Stimulated activated naive CD4-positive, alpha-beta T cell (primary cell): Measurements from ENCODE around the gene LCN1.
"Not testable (repeated sequence)": the region's sequence is repeated elsewhere in the genome, so short reads cannot be mapped to it uniquely, and the experiment has no call there.

Experiments used
- DNase-seq, 6 experiments: peaks; one replicate each; lab custom pipeline; 2025; lab: John Stamatoyannopoulos, UW

The LCN1 gene

DNA sequence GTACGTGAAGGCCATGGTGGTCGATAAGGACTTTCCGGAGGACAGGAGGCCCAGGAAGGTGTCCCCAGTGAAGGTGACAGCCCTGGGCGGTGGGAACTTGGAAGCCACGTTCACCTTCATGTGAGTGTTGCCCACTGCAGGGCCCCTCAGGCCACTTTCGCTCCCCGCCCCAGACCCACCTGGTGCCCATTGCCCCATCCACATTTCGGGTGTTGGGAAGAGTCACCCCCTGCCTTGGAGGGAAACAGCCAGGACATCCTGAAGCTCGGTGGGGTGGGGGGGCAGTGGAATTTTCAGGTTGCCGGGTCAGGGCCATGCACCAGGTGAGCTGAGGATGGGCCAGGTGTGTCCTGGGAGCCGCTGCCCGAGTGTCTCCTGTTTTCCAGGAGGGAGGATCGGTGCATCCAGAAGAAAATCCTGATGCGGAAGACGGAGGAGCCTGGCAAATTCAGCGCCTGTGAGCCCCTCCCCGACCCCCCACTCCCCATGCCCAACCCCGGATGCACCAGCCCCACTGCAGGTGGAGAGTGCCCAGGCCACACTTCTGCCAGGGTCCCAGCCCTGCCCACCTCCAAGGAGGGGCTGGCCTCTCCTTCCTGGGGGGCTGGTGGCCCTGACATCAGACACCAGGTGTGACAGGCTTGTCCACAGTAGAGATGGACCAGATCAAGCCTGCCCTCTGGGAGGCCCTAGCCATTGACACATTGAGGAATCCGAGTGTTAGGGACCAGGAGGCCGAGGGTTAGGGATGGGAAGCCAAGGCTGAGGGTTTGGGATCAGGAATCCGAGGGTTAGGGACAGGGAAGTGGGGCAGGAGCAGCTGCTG lies 25.8 kb downstream of the LCN1 start:
- DNase-seq, result not testable (repeated sequence)

DNA sequence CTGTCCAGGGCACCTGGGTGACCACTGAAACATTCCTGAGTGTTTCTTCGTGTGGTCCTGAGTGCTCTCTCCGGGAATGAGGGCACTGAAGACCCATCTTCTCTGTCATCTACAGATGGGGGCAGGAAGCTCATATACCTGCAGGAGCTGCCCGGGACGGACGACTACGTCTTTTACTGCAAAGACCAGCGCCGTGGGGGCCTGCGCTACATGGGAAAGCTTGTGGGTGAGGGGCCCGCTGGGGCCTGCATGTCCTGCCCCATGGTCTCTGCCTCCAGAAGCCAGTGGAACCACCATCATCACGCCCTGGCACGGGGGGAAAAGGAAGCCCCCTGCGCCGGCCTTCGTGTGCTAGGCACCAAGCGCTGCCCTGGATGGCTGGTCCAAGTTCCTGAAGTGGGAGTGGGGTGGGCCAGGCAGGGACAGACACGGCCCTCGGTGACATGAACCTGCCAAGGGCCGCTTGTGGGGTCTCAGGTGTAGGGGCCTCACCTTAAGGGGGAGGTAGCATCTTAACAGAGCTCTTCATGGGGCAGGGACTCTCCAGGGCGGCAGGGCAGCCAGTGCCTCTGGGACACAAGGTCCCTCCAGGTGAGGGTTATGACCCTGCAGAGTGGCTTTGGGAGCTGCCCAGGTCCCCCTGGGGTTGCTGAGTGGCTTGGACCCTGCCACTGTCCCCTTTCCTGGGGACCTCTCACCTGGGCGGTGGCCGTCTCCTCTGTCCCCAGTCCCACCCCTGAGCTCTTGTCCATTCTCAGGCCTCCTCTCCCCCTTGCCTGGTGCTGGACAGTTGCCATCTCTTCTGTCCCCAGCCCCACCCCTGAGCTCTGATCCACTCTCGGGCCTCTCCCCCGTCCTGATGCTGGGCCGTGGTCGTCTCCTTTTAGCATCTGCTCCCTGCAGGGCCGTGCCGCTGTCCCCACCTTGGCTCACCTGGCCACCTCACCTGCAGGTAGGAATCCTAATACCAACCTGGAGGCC lies 26.8 kb downstream of the LCN1 start:
- DNase-seq, result no peak

DNA sequence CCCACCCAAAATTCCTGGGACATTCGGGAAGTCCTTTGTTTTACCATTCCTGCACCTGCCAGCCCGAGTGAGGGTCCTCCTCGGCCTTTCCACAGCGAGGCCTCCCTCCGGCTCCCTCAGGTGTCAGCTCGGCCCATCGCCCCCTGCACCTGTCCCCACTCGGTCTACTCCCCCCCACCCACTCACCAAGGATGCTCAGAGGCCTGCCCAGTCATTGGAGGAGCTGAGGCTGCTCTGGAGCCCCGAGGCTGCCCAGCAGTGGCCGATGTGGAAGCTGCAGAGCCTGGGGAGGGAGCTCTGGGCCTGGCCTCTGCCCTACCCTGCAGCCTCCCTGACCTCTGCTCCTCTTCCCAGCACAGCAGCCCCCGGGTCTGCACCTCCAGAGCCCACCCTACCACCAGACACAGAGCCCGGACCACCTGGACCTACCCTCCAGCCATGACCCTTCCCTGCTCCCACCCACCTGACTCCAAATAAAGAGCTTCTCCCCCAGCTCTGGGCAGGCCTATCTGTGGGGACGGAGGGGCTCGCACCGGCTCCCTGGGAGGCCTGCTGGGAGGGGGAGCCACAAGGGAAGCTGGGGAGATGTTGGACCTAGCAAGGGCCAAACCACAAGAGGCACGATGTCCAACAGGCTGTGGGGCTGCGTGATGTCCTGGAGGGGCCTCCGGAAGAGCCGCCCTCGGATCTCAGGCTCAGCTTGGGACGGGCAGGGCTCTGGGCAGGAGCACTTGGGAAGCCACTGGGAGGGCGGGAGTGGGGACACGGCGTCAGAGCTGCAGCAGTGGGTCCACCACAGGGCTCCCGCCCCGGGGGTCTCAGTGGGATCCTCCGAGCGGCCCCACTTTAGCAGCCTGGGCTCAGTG lies 28.5 kb downstream of the LCN1 start:
- not testable (repeated sequence) for DNase-seq

DNA sequence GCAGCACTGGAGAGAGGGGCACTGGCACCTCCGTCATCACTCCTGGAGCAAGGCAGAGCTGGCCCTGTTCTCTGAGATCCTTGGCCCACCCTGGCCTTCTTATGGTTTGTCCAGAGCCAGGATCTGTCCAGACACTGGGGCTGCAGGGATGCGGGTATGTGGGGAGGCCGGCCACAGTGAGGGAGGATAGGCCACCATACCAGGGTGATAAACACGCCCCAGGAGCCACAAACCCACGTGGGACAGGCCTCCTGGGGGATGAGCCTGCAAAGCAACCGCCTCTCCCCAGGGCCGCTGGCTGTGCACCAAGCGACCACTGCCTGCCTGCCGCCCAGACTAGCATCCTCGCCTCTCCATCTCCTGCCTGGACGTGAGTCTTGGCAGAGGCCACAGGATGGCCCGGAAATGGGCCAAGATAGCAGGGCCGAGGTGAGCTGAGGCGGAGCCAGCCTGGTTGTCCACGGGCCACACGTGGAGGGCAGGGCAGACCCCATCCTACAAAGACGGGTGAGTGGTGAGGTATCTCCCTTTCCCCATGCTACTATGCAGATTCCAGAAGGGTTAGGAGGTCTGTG lies 29.2 kb downstream of the LCN1 start:
- DNase-seq, result no peak

DNA sequence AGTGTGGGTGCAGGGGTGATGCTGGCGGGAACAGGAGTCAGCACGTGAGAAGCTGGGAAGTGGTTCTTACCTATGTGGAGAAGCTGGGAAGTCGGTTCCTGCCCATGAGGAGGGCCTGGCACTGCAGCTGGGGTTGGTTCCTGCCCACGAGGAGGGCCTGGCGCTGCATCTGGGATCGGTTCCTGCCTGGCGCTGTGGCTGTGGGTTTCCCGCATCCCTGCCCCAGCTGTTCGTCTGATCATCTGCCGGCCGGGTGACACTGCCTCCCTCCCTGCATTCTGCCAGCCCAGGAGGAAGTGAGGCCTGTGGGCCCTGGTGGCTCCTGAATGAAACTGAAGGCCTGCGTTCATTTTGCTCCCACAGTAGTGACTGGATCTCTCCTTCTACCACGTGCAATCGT lies 29.8 kb downstream of the LCN1 start:
- no peak for DNase-seq

DNA sequence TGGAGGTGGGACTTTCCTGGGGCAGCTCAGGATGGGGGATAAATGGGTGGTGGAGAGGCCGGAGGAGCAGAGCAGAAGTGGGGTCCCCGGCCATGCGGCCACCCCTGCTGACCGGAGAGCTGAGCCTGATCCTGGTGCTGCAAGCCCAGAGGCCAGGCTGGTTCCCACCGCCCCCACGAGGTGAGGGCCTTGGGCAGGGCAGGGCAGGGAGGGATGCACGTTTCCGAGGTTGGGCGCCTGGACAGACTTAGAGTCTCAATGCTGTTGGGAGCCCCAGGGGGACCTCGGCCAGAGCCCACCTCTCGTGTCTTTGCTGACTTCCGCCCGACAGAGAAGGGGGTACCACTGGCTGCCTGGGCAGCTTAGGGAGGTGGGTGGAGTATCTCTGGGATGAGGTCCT lies 30.2 kb downstream of the LCN1 start:
- no peak for DNase-seq

DNA sequence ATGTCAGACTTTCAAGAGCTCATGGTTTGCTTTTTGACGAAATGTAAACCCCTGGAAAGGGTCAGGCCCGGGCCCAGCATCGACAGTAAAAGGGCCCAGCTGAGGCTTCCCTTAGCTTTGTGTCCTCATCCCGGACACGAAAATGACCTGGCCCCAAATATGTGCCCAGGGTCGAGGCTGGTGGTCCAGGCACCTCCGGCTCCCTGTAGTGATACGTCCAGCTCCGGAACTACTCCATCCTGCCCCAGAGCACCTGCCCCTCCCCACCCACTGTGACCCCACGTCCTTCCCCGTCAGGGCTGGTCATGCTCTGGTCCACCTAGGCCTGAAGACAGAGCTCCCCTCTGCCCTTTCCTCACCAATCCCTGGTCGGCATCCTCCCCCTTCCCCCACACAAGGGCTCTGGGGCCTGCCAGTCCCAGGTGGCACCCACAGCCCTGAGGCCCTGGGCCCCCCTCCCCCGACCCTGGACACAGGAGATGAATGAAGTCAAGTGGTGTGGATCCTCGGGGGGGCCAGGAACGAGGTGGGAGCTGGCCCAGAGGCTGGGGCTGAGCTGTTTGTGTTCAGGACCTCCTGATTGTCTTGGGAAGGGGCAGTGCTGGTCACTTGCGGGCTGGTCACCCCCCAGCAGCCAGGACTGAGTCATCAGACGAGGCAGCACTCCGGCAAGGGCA lies 30.9 kb downstream of the LCN1 start:
- DNase-seq, result no peak

DNA sequence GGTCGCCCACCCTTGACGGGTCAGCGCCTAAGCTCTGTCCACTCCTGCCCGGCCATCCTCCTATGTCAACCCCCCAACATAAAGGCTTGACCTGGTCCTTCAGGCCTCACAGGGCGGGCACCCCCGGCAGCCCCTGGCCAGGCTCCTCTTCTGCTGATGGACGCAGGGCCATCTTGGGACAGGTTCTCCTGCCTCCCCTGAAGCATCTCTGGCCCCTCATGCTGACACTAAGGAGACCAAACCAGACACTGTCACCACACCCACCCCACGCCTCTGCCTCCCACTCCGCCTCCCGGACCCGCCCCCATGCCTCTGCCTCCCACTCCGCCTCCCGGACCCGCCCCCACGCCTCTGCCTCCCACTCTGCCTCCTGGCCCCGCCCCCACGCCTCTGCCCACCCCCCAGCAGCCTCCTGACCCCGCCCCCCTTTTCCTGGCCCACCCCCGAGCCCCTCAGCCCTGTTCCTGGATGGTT lies 31.5 kb downstream of the LCN1 start:
- DNase-seq, result no peak

DNA sequence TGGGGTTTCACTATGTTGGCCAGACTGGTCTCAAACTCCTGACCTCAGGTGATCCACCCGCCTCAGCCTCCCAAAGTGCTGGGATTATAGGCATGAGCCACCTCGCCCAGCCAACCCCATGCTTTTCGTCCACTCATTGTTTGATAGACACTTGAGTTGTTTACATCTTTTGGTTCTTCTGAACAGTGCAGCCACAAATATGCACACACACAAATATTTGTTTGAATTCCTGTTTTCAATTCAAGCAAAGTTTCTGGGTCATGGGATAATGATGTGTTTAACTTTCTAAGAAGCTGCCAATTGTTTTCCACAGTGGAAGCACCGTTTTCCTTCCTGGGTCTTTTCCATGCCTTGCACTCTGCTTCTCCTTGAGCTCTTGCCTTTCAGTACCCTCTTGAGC lies 33.5 kb downstream of the LCN1 start:
- no peak for DNase-seq

DNA sequence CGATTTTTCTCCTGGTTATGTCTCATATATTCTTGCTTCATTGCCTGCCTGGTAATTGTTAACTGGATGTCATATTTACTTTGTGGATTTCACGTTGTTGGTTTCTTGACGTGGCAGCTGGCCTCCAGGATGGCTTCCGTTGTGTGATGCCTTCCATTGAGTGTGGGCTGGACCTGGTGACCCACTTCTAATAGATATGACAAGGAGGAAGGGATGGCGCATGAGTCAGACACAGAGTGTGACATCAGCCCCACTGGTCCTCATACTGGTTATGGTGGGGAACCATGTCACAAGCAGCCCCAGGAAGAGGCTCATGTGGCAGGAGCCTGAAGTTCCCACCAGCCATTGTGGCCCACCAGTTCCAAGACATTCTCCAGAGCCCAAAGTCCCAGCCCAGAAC lies 34.0 kb downstream of the LCN1 start:
- DNase-seq, result no peak

DNA sequence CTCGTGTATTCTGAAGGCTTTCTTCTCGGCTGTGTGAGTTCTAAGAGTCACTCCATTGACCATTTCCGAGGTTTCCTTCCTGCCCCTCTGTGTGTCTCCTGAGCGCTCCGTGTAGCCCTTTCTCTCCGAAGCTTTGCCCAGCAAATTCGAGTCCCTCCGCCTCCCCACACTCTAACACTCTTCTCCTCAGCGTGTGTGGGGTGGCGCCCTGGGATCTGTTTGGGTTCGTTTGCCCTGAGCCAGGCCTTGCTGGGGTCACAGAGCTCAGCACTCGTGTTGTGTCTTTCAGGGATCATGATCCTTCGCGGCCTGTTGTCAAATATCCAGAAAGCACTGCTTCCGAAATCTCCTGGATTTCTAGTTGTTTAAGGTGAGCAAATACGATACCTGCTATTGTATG lies 34.7 kb downstream of the LCN1 start:
- no peak for DNase-seq

DNA sequence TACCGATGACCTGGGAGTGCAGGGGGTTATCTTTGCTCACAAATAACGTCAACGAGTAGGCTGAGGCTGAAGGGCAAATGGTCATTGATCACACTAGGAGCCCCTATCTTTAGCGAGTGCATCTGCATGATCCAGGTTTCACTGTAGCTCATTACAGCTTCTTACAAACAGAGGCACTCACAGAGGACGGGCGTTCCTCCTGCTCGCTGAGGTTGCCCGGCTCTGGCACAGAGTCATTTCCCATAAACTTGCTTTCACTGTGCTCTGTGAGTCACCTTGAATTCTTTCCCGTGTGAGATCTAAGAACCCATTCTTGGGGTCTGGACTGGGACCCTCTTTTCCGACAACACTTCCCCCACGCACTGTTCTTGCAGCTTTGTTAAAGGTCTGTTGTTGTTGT lies 38.4 kb downstream of the LCN1 start:
- no peak for DNase-seq

DNA sequence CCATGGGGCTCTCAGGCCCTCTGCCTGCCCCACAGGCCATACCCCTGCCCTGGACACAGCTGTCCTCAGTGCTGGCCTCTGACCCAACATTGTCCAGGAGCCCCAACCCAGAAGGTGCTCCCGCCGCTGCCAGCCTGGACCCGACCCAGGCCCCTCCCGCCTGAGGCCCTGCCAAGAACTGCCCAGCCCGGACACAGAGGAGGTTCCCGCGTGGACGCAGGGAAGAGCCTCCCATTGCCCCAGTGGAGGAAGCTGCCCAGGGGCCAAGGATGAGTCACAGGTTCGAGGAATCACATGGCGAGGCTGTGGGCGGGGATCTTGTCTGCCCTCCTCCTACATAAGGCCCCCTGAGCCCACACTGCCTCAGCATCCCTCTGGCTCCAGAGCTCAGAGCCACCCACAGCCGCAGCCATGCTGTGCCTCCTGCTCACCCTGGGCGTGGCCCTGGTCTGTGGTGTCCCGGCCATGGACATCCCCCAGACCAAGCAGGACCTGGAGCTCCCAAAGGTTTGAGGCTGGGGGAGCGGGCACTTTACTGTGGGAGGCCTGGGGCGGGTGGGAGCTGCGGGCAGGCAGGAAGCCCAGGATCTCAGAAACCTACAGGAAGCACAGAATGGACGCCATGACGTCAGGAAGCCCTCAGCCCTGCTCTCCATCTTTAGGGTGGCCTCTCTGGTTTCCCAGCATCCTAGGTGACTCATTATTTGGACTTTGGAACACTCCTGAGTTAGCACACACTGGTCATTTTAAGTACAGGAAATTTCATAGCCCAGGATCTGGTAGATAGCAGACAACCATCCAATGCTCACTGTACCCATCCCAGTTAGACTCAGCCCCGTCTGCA lies 40.4 kb downstream of the LCN1 start, which contains the start of gene PAEP:
TSS of gene PAEP (plus strand) at position 366 of the 844 bp plus-strand sequence.
- DNase-seq, result no peak

DNA sequence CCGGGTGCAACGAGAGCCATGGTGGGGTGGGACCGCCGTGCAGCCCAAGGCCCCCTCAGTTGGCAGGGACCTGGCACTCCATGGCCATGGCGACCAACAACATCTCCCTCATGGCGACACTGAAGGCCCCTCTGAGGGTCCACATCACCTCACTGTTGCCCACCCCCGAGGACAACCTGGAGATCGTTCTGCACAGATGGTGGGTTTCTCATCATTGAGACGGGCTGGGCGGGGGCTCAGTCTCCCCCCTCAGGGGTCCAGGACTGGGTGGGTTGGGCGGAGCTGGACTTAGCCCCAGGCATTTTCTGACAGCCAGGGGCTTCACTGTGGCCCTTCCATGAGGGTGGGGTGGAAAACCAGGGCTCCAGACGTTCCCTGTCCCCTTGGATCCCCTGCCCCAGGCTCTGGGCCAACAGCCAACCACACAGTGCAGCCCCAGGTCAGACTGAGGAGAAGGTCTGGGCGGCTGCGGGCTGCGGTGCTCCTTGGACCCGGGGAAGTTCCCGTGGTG lies 41.0 kb downstream of the LCN1 start:
- DNase-seq, result no peak

DNA sequence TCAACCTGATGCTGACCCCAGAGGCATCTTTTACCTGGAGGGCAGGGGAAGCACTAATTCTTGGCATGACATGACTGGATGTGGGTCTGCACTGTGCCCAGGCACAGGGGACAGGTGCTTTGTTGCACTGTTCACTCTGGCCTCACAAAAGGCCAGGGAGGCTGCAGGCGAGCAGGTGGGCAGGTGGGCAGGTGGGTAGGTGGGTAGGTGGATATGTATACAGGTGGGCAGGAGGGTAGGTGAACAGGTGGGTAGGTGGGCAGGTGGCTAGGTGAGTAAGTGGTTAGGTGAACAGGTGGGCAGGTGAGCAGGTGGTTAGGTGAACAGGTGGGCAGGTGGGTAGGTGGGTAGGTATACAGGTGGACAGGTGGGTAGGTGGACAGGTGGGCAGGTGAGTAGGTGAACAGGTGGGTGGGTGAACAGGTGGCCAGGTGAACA lies 41.8 kb downstream of the LCN1 start:
- no peak for DNase-seq

DNA sequence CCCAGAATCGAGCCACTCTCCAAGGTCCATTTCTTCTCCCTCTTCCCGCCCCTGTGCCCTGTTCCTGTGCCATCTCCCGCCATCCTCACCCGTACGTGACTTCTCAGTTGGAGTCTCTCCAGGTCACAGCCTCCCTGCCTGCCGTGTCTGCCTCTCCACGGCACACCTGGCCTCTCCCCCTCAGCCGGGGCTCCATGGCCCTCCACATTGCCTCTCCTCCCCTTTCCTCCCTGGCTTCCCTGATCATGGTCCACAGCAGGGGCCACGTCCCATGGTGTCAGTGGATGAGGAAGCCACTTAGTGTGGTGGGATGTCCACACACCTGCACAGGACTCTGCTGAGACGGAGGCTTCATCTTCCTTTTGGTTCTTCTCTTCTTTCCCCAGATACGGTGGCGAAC lies 42.6 kb downstream of the LCN1 start:
- no peak for DNase-seq

DNA sequence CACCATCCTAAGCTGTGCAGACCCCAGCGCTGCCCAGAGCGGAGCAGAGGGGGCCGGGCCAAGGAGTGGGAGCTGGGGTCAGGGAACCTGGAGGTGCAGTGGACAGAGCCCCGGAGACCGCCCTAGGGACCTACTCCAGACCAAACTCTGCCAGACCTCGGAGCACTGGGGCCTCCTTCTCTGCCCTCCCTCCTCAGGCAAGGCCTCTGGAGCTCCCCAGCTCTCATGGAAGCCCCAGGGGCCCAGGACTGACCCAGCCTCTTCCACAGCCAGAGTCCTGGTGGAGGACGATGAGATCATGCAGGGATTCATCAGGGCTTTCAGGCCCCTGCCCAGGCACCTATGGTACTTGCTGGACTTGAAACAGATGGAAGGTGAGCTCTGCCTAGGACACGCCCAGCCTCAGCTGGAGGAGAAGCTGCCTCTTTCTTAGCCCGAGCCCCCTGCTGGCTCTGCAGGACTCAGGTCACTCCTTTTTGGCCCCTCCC lies 43.9 kb downstream of the LCN1 start:
- DNase-seq, result no peak

DNA sequence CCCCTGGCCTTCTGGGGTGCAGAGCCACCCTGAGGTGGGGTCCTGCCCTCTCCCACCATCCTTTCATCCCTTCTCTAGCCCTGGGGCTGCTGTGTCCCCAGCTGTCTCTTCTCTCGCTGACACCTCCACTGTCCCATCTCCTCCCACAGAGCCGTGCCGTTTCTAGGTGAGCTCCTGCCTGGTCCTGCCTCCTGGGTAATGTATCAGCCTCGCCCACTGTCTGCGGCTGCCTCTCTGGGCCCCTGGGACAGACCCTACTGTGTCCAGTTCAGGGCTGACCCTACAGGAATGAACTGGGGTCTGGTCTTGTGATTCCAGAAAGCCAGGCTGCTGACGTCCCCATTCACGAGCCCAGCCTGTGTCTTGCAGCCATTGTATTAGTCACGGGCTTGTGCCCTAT lies 44.4 kb downstream of the LCN1 start:
- DNase-seq, result no peak

DNA sequence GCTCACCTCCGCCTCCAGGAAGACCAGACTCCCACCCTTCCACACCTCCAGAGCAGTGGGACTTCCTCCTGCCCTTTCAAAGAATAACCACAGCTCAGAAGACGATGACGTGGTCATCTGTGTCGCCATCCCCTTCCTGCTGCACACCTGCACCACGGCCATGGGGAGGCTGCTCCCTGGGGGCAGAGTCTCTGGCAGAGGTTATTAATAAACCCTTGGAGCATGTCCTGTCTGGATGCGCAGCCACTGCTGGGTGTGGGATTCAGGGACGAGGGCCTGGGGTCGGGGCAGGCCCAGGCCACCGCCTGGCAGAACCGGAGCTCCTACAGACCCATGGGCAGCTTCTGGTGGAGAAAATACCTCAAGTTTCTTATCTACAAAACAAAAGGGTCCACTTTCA lies 45.3 kb downstream of the LCN1 start:
- no peak for DNase-seq

DNA sequence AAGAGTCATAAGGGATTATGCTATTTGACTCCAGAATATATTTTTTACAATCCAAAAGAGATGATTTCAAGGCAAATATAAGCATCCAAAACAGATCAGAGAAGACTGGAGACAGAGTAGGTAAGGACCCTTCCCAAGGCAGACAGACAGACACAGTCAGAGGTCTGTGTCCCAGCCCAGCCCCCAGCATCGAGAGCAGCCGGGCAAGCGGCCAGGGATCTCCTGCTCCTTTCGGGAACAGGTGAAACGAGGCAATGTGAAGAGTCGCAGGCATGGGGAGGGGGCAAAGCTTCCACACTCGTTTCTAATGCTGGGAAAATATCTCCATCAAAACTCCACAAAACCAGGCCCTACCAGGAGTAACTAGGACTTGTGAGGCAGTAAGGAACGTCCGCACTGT lies 46.1 kb downstream of the LCN1 start:
- no peak for DNase-seq
